Measurements from ENCODE around the gene STK32C. TPM values are rescaled to one million over a fixed set of nuclear protein-coding genes. Genes with fewer than 3 reads are reported as not detected.

Gene STK32C
- total RNA-seq, 6 donors from 2014 or later: 4.8 to 18.3 (median 15.6) TPM

GRCh38 chr10:132232023-132232951, 75.5 kb downstream of the STK32C start:
- ATAC-seq (ENCODE audit: low FRiP score in 2 of 2) (peak in 1 of 2 donors; percentile 55), DNase-seq (peak; percentile 44 to 66)
- TF ChIP-seq POLR2A (IDR thresholded peaks at IDR 0.05) (no peak), CTCF (IDR thresholded peaks at IDR 0.05) (no peak), EP300 (IDR thresholded peaks at IDR 0.05) (no peak), POLR2AphosphoS5 (IDR thresholded peaks at IDR 0.05) (no peak)
- H3K4me1 ChIP-seq: peaks cover 3 to 12% (median 7%) of the 10 kb centered on the region in 4 donors
- WGBS, 2 donors: 64 to 70% methylated on average over 32 to 35 of the region's 35 CpGs
- H3K27ac ChIP-seq: no peak overlapping the region
- H3K27me3 ChIP-seq: no peaks in the 10 kb centered on the region
- H3K9me3 ChIP-seq: no peaks in the 10 kb centered on the region
- H3K4me3 ChIP-seq: no peak overlapping the region
- no peaks in the 10 kb centered on the region for H3K36me3 ChIP-seq

- no peaks in the 10 kb centered on the region for H3K27me3 ChIP-seq
- H3K27ac ChIP-seq: no peak overlapping the region
- 82 to 96% methylated on average over 13 of the region's 13 CpGs for WGBS, 2 donors
- no peak for TF ChIP-seq POLR2A (IDR thresholded peaks at IDR 0.05)
- TF ChIP-seq POLR2AphosphoS5 (IDR thresholded peaks at IDR 0.05): no peak
- no peak for TF ChIP-seq EP300 (IDR thresholded peaks at IDR 0.05)
- no peak for TF ChIP-seq CTCF (IDR thresholded peaks at IDR 0.05)
- no peaks in the 10 kb centered on the region for H3K9me3 ChIP-seq
- ATAC-seq (ENCODE audit: low FRiP score in 2 of 2) (no peak), DNase-seq (no peak)
- peaks cover 3 to 12% (median 7%) of the 10 kb centered on the region in 4 donors for H3K4me1 ChIP-seq
- H3K4me3 ChIP-seq: no peak overlapping the region
- peaks cover 0 to 1% (median 0%) of the 10 kb centered on the region in 4 donors for H3K36me3 ChIP-seq
Observed at GRCh38 chr10:132231656-132232022, 76.1 kb downstream of the STK32C start.

GRCh38 chr10:132230557-132231210, 77.1 kb downstream of the STK32C start:
- peak overlapping the region in 3 of 4 donors; percentile 48 to 77 (median 57) for H3K27ac ChIP-seq
- no peaks in the 10 kb centered on the region for H3K9me3 ChIP-seq
- no peak for TF ChIP-seq POLR2AphosphoS5 (IDR thresholded peaks at IDR 0.05)
- TF ChIP-seq CTCF (IDR thresholded peaks at IDR 0.05): no peak
- TF ChIP-seq POLR2A (IDR thresholded peaks at IDR 0.05): no peak
- no peak for TF ChIP-seq EP300 (IDR thresholded peaks at IDR 0.05)
- H3K4me1 ChIP-seq: peaks cover 3 to 12% (median 7%) of the 10 kb centered on the region in 4 donors
- 82 to 83% methylated on average over 11 to 17 of the region's 21 CpGs for WGBS, 2 donors
- DNase-seq: peak in 1 of 2 donors; percentile 67
- ATAC-seq (ENCODE audit: low FRiP score in 2 of 2): no peak
- peaks cover 0 to 4% (median 0%) of the 10 kb centered on the region in 4 donors for H3K36me3 ChIP-seq
- no peaks in the 10 kb centered on the region for H3K27me3 ChIP-seq
- peak overlapping the region in 3 of 4 donors; percentile 39 to 51 (median 46) for H3K4me3 ChIP-seq

GRCh38 chr10:132229834-132230556, 77.8 kb downstream of the STK32C start:
- Histone ChIP-seq H3K4me3 (peak overlapping the region in 3 of 4 donors; percentile 39 to 51 (median 46)), H3K36me3 (peaks cover 0 to 4% (median 2%) of the 10 kb centered on the region in 4 donors), H3K27ac (peak overlapping the region; percentile 20 to 77 (median 52)), H3K9me3 (no peaks in the 10 kb centered on the region), H3K27me3 (no peaks in the 10 kb centered on the region), H3K4me1 (peaks cover 3 to 12% (median 7%) of the 10 kb centered on the region in 4 donors)
- DNase-seq (peak; percentile 41 to 86), ATAC-seq (ENCODE audit: low FRiP score in 2 of 2) (peak; percentile 29 to 52)
- WGBS, 2 donors: 37 to 80% methylated on average over 4 to 30 of the region's 36 CpGs
- TF ChIP-seq POLR2A (IDR thresholded peaks at IDR 0.05): peak in 1 of 4 donors; percentile 51
- TF ChIP-seq CTCF (IDR thresholded peaks at IDR 0.05): no peak
- no peak for TF ChIP-seq EP300 (IDR thresholded peaks at IDR 0.05)

Measured in upper lobe of left lung (tissue), 6 donors.